NCI-H1092 (cell line): ENCODE data around the gene EVL.
"Not testable (repeated sequence)": the region's sequence is repeated elsewhere in the genome, so short reads cannot be mapped to it uniquely, and the experiment has no call there.

ENCODE experiments used
- DNase-seq: peaks from one replicate; lab custom pipeline; 2025; lab: John Stamatoyannopoulos, UW

The EVL gene

GRCh38 chr14:100038065-100038464, 27.2 kb upstream of the EVL start:
- DNase-seq = no peak

DNA sequence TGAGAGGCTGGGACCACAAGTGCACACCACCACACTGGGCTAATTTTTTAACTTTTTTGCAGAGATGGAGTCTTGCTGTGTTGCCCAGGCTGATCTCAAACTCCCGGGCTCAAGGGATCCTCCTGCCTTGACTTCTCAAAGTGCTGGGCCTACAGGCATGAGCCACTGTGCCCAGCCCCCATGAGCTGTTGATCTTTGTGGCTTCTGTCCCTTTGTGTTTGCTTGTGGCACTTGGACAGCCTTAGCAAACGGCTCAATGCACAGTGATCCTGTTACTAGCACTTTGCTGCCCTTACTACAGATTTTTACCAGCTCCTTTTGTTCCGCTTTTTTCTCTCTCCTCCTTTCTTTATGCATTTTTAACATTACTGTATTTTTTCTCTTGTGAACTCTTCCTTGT, 25.3 kb upstream of the EVL start:
- no peak for DNase-seq

DNA sequence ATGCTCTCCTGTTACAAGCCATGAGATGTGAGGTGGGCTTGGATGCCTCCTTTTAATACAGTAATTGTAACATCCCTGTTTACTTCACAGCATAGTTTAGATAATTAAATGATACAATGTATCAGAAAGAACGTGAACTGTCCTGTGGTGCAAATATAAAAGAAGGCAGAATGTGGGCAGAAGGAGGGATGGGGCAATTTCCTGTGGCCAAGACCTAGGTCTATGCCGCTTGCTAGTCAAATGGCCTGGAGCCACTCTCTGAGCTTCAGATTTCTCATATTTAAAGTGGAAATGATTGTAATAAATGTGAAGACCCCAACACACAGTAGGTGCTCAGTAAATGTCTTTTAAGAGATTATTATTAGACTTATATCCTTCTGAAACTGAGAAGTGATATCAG, 24.0 kb upstream of the EVL start:
- no peak for DNase-seq

DNA sequence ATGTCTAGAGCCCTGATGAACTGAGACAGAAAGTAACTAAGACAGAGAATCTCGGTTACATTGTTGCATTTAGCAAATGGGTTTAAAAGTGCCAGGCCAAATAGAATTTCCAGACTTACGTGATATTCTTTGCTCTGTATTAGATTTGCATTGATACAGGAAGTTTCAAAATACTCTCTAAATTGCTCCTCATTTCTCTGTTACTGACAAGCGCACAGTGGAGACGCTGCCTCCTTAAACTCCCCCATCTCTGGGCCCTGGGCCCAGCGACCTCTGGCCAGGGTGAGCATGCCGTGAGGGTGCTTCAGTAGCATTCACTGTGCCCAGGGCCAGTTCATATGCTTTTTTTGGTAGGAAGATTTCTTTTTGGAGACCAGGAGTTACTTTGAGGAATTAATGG, 22.9 kb upstream of the EVL start:
- DNase-seq = no peak

GRCh38 chr14:100045642-100046344, 19.4 kb upstream of the EVL start:
- no peak for DNase-seq

- no peak for DNase-seq
These were observed 17.6 kb upstream of the EVL start for GRCh38 chr14:100047600-100047999.

DNA sequence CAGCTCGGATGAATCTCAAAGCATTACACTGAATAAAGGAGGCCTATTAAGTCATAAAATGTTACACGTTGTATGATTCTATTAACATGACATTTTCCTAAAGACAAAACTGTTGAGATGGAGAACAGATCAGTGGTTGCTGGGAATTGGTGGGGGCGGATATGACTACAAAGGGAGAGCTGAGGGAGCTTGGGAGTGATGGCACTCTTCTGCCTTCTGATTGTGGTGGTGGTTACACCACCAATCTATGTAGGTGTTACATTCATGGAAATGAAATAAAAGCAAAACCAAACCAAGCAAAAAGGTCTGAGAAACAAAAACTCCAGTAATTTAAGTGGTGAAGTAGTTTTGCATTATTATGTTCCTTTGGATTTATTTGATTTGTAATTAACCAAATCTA, 16.4 kb upstream of the EVL start:
- no peak for DNase-seq

DNA sequence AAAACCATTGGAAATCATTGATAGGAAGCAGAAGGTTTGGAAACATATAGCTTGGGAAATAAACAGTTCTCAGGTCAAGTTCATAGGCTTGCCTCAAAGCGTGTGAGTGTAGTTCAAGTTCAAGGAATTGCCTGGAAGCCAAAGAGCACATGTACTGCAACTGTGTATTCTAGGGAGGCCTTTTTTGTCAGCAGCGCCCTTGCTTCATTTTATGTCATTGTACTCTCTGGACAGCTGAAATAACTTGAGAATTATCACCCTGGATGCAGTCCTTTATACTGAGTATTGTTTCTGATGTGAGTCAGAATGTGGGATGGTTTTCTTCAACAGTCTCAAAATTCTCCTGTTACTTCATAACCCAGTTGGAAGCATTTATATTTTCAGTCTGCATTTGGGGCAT, 16.0 kb upstream of the EVL start:
- DNase-seq = no peak

DNA sequence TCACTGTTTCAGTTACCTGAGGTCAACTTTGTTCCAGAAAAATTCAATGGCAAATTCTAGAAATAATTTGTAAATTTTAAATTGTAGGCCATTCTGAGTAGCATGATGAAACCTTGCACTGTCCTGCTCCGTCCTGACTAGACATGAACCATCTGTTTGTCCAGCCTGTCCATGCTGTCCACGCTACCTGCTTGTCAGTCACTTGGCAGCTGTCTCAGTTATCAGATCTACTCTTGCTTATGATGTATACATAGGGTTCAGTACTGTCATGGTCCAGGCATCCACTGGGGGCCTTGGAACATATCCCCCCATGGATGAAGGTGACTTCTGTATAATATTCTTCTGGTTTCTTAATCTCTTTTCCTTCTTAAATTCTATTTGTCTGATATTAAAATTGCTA, 14.1 kb upstream of the EVL start:
- DNase-seq = no peak

- DNase-seq = no peak
These were observed 13.7 kb upstream of the EVL start for GRCh38 chr14:100051543-100051942.

DNA sequence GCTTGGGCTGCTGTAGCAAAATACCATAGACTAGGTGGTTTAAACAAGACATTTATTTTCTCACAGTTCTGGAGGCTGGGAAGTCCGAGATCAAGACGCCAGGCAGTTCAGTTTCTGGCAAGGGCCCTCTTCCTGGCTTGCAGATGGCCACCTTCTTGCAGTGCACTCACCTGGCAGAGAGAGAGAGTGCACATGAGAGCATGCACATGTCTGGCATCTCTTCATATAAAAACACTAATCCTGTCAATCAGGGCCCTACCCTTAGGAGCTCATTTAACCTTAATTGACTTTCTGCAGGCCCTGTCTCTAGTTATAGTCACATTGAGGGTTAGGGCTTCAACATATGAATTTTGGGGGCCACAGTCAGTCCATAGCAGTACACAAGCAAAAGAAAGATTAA, 12.4 kb upstream of the EVL start:
- no peak for DNase-seq

DNA sequence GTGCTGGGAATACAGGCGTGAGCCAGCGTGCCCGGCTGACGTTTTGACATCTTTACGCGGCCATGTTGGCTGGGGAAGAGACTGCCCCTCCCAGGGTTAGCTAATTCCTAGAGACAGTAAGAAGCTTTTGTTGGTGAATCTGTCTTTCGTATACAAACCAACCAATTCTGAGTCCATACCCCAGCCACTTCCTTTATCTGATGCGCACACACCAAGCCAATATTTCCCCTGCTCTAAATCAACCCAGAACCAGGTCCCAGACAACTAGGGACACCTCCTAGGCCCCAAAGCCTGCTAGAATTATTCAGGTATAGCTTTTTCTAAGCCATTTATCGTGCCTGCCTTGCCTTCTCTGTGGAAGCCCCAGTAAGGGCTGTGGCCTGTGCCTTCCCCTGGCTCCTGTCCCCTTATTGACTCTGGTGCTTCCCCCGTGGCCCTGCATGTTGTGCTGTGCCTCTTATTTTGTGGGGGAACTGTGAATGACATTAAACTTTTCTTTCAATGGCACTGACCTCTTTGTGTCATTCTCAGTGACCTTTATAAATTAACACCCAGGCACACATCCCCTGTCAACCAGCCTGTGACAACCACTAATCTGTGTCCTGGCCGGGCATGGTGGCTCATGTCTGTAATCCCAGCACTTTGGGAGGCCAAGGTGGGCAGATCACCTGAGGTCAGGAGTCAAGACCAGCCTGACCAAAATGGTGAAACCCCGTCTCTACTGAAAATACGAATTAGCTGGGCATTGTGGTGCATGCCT, 10.7 kb upstream of the EVL start:
- no peak for DNase-seq

GRCh38 chr14:100056431-100056830, 8.8 kb upstream of the EVL start:
- DNase-seq = no peak

DNA sequence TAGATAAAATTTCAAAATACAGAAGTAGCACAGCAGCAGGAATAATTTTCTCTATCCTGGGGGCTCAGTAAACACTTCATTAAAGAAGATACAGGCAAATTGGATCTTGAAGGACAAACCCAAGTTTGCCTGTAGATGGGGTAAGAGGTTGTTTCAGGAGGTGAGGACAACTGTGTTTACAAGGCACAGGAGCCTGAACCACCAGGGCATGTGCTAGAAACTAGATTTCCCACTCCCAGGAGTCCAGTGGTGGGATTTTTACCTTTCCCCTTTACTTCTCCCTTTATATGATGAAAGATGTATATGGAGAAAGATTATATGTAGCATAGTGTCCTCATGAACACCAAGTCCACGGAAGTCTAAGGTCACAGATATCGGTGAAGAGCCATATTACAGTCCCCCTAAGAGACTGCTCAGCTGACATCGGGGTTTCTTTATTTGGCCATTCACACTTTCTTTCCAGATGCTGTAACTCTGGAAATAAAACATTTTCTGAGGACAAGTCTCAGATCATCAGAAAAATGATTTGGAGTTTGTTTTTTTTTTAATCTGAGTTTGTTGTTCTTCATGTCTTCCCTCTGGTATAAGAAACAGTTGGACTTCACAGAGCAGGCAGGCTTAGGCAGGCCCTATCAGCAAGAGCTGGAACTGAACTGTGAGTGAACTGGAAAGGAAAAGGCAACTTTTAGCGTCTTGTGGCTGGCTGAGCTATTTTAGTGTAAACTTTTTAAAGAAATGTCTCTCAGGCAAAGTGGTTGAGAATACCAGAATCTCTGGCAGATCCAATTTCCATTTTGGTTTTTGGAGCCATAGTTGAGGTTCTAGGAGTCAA, 8.0 kb upstream of the EVL start:
- DNase-seq = no peak

DNA sequence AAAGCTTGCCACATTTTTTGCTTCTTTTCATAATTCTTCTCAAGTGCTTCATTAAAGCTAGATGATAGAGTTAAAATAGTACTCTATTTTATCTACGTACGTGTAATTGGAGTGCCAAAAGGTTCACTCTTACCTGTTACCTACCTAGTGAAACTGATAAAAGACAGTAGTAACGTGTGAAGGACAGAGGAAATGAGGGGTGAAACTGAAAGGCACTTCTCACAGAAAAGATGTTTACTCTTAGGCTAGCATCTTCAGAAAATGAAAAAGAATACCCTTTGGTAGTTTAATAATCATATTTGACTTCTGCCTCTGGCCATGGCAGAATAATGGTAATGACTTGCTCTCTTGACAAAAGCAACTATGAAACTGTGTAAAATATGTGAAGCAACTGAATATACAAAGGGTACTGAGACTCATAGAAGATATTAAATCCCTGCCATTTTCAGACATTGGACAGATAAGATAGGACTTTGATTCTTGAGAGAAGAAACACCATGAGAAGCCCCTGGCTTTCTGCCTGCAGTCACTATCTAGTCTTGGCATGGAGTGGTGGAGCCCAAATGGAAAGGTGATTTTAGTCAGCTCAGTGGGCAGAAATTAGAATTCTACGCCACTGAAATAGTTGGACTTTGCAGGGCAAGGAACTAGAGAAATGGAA, 6.3 kb upstream of the EVL start:
- DNase-seq = no peak

GRCh38 chr14:100059438-100059781, 5.8 kb upstream of the EVL start:
- no peak for DNase-seq

- DNase-seq = no peak
These were observed 4.5 kb upstream of the EVL start for GRCh38 chr14:100060760-100061159.

GRCh38 chr14:100062590-100062989, 2.6 kb upstream of the EVL start:
- no peak for DNase-seq

DNA sequence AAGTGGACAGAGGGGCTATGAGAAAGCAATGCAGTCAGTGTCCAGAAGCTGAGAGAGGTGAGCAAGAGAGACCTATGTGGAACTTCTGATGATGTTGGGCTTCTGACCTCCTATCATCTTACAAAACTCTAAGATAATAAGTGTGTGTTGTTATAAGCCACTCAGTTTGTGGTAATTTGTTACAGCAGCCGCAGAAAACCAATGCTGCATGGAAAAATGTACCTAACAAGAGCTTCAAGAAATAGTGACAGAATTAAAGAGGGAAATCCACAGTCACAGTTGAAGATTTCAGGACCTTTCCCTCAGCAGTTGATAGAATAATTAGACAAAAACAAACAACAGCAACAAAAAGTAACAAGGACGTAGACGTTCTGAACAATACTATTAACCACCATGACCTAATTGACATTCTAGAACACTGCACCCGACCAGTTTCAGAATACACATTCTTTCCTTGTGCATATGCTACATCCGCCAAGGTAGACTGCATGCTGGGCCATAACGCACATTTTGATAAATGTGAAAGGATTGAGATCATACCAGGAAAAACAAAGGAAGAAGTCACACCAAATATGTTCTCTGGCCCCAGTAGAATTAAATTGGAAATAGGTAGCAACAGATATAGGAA, 1.8 kb upstream of the EVL start:
- no peak for DNase-seq

DNA sequence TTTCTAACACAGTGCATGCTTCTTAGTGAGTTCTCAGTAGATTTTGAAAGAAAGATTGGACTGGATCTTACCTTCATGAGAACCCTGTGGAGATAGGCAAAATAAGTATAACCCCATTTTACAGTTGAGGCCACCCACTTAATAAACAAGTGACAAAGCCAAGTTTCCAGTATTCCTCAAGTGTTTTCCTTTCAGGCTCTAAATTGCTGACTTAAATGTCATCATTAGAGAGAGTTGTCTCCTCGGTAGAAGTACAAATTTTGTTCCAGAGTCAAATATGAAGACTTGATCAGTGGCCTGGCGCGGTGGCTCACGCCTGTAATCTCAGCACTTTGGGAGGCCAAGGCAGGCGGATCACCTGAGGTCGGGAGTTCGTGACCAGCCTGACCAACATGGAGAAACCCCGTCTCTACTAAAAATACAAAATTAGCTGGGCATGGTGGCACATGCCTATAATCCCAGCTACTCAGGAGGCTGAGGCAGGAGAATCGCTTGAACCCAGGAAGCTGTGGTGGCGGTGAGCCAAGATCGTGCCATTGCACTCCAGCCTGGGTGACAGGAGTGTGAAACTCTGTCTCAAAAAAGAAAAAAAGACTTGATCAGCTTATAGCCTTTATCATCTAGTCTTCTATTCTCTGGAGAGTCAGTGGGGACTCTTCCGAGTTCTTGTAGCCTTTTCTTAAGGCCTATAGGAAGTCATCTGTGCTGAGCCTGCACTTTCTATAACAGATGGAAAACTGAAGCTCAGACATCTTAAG, 708 bp upstream of the EVL start:
- DNase-seq = not testable (repeated sequence)

GRCh38 chr14:100065942-100066574, 836 bp downstream of the EVL start:
- DNase-seq = no peak
